OCI-M1 (cell line): Measurements from ENCODE around the gene OR5T1.

ENCODE experiments used
- DNase-seq: peaks from one replicate; lab custom pipeline; 2025; lab: John Stamatoyannopoulos, UW

OR5T1 gene

GRCh38 chr11:56273854-56274253 lies at the start of gene OR5T1:
Gene OR5T1, plus strand, starts transcription at chr11:56274154. Its CDS starts 1,485 bp downstream, at chr11:56275639.
- no peak for DNase-seq

- DNase-seq, result no peak
Observed at GRCh38 chr11:56234155-56234554, 39.8 kb upstream of the OR5T1 start, which contains the start of gene OR5T2. Gene OR5T2, minus strand, starts transcription at chr11:56234255. Its CDS starts 1,193 bp downstream, at chr11:56233062.

GRCh38 chr11:56251954-56252353 lies 22.0 kb upstream of the OR5T1 start, which contains the start of gene OR5T3:
Gene OR5T3, plus strand, starts transcription at chr11:56252254. Its CDS starts 0 bp downstream, at chr11:56252254.
- DNase-seq, result no peak

GRCh38 chr11:56271092-56271491 lies 2.9 kb upstream of the OR5T1 start:
- DNase-seq, result no peak

- no peak for DNase-seq
Observed at GRCh38 chr11:56292154-56292553, 18.2 kb downstream of the OR5T1 start, which contains the start of gene OR8H1. Gene OR8H1, minus strand, starts transcription at chr11:56292254. Its CDS starts 1,192 bp downstream, at chr11:56291062.

- no peak for DNase-seq
Observed at GRCh38 chr11:56296898-56297297, 22.9 kb downstream of the OR5T1 start.

DNA sequence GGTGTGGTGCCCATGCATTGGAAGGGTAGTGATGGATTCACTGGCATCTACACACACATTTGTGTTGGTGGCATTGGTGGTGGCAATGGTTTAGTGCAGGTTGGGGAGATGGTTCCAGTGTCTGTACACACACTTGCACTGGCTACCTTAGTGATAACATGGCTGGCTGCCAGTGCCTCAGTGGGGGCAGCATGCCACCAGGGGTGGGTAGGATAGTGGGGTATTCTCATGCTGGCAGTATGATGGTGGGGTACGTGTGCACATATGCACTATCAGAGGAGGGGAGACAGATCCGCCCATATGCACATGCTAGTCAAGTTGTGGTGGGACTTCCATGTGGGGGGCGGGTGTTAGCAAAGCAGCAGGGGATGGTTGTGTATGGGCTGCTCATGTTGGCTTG lies 33.9 kb downstream of the OR5T1 start:
- DNase-seq, result no peak

DNA sequence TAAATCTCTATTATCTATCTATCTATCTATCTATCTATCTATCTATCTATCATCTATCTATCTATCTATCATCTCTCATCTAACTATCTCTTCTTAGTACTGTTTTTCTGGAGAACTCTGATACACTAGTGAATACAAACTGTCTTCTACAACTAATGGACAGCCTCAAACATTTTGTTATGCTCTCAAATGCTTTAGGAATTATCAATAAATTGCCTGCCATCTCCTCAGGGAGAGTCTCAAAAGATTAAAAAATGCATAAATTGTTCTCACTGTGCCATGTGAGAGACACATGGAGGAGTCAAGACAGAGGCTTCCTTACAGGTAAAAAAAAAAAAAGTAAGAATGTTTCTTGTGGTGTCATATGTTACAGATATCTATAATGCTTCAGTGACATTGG lies 40.9 kb downstream of the OR5T1 start, which contains the start of gene OR8K3:
Gene OR8K3, plus strand, starts transcription at position 301 of the 400 bp plus-strand sequence. CDS start 3,163 bp downstream, outside the sequence.
- DNase-seq, result no peak
